ENCODE results near the gene SPAG5.

Gene SPAG5, protein sequence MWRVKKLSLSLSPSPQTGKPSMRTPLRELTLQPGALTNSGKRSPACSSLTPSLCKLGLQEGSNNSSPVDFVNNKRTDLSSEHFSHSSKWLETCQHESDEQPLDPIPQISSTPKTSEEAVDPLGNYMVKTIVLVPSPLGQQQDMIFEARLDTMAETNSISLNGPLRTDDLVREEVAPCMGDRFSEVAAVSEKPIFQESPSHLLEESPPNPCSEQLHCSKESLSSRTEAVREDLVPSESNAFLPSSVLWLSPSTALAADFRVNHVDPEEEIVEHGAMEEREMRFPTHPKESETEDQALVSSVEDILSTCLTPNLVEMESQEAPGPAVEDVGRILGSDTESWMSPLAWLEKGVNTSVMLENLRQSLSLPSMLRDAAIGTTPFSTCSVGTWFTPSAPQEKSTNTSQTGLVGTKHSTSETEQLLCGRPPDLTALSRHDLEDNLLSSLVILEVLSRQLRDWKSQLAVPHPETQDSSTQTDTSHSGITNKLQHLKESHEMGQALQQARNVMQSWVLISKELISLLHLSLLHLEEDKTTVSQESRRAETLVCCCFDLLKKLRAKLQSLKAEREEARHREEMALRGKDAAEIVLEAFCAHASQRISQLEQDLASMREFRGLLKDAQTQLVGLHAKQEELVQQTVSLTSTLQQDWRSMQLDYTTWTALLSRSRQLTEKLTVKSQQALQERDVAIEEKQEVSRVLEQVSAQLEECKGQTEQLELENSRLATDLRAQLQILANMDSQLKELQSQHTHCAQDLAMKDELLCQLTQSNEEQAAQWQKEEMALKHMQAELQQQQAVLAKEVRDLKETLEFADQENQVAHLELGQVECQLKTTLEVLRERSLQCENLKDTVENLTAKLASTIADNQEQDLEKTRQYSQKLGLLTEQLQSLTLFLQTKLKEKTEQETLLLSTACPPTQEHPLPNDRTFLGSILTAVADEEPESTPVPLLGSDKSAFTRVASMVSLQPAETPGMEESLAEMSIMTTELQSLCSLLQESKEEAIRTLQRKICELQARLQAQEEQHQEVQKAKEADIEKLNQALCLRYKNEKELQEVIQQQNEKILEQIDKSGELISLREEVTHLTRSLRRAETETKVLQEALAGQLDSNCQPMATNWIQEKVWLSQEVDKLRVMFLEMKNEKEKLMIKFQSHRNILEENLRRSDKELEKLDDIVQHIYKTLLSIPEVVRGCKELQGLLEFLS

DNA sequence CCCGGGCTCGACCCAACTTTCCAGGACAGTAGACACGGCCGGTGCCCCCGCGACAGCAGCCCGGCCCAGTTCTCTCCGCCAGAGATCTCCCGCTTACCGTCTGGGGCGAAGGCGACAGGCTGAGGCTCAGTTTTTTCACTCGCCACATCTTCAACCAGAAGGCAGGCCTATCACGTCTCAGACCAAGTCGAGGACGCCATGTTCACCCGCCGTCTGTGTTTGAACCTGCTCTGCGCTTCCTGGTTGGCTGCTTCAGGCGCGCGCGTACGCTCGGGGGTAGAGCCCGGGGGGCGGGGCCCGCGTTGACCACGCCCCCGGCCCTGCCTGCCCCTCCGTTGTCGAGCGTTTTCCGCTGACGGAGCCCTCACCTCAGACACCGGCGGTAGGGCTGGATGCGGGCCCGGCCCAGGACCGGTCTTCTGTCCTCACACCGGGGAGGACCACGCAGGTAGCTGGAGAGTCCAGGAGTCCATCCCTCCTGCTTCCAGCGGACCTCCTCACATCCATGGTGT, at the start of gene SPAG5:
Gene SPAG5, minus strand, starts transcription at position 227 of the 512 bp plus-strand sequence. Its CDS starts 79 bp downstream, at position 148.
- peak; percentile 60 for DNase-seq (ENCODE audit: low read depth)
- TF ChIP-seq, protein P1, sequence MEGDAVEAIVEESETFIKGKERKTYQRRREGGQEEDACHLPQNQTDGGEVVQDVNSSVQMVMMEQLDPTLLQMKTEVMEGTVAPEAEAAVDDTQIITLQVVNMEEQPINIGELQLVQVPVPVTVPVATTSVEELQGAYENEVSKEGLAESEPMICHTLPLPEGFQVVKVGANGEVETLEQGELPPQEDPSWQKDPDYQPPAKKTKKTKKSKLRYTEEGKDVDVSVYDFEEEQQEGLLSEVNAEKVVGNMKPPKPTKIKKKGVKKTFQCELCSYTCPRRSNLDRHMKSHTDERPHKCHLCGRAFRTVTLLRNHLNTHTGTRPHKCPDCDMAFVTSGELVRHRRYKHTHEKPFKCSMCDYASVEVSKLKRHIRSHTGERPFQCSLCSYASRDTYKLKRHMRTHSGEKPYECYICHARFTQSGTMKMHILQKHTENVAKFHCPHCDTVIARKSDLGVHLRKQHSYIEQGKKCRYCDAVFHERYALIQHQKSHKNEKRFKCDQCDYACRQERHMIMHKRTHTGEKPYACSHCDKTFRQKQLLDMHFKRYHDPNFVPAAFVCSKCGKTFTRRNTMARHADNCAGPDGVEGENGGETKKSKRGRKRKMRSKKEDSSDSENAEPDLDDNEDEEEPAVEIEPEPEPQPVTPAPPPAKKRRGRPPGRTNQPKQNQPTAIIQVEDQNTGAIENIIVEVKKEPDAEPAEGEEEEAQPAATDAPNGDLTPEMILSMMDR (IDR thresholded peaks at IDR 0.05; ENCODE audit: control insufficient read depth, insufficient read depth, low read depth, low read length, missing control alignments): no peak
- H3K4me3 ChIP-seq (ENCODE audit: control insufficient read depth, low read depth, low read length): peak within 1 kb of the TSS; percentile 90

DNA sequence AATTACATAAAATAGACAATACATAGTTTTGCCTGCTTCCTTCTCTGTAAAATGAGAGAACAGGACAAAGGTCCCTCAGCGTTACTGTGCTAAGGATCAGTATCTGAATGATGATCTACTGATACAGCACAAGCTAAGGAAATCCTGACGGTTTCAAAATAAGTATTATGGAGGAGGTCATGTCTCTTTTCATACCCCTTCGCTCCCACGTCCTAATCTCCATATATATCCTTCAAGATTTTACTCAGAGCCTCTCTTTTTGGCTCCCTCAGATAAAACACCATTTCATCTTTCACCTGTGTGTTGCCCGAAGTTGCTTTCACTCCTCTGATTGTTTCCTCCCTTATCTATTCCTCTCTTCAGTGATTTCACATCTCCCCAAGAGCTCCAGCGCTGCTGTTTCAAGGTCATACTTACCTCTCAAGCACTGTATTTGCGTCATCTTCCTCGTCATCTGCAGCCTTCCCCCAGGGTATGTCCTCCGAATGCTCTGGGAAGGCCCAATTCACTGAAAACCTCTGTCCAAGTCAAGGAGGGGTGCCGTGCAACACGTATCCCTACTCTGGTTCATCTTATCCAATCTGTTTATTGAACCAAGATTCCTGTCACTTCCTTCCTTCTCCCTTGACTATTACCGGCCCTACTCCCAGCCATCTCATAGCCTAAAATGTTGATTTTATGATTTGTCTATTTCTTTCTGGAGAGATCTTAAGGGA, 47.4 kb upstream of the SPAG5 start:
- TF ChIP-seq, protein P1 (IDR thresholded peaks at IDR 0.05; ENCODE audit: control insufficient read depth, insufficient read depth, low read depth, low read length, missing control alignments): no peak
- no peak overlapping the region for H3K4me3 ChIP-seq (ENCODE audit: control insufficient read depth, low read depth, low read length)
- no peak for DNase-seq (ENCODE audit: low read depth)

DNA sequence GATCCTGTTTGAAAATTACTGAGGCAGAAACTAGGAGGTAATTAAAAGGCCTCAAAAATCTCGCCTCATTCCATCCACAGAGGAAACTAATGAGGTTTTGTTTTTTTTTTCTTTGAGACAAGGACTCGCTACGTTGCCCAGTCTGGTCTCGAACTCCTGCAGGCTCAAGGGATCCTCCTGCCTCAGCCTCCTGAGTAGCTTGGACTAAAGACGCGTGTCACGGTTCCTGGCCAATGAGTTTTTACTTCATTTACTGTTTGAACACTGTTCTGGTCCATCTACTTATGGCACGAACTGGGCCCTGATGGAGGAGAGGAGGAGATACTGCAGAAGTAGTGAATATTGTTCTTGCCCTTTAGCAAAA, 46.7 kb upstream of the SPAG5 start:
- peak overlapping the region; percentile 52 for H3K4me3 ChIP-seq (ENCODE audit: control insufficient read depth, low read depth, low read length)
- TF ChIP-seq, protein P1 (IDR thresholded peaks at IDR 0.05; ENCODE audit: control insufficient read depth, insufficient read depth, low read depth, low read length, missing control alignments): no peak
- no peak for DNase-seq (ENCODE audit: low read depth)

DNA sequence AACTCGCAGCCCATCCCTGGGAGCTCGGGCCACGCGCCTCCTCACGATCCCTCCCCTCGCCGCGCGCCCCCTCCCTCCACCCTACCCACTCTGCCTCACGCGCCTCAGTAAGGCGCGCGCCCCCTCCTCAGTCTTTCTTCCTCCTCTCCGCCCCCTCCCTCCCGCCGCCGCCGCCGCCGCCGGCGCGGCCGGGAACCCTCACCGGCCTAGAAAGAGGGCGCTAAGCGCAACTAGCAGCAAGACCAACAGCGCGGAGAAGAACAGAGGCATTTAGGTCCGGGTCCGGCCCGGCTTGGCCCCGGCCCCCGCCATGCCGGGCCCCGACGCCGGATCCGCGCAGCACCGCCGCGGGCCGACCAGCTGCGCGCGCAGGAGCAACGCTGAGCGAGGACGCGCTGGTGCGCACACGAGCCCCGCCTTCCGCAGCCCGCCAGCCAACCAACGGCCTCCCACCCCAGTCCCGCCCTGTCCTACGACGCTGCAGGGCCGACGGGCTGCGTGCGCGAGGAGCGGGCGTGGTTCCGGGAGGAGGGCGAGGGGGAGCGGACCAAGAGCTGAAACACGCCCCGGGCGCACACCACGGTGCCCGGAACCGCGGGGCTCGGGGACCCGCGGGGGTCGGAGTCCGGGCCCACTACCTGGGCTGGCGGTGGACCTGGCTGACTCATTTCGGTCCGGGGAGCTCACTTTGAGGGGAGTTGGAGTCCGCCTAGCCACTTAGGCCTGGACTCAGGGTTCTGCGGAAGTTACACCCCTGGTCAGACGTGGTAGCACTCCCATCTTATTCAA, 46.2 kb upstream of the SPAG5 start, which contains the start of gene BLTP2:
Gene BLTP2, minus strand, starts transcription at position 372 of the 789 bp plus-strand sequence. Its CDS starts 102 bp downstream, at position 270.
- H3K4me3 ChIP-seq (ENCODE audit: control insufficient read depth, low read depth, low read length): peak within 1 kb of the TSS; percentile 90
- peak; percentile 62 for DNase-seq (ENCODE audit: low read depth)
- TF ChIP-seq, protein P1 (IDR thresholded peaks at IDR 0.05; ENCODE audit: control insufficient read depth, insufficient read depth, low read depth, low read length, missing control alignments): no peak

DNA sequence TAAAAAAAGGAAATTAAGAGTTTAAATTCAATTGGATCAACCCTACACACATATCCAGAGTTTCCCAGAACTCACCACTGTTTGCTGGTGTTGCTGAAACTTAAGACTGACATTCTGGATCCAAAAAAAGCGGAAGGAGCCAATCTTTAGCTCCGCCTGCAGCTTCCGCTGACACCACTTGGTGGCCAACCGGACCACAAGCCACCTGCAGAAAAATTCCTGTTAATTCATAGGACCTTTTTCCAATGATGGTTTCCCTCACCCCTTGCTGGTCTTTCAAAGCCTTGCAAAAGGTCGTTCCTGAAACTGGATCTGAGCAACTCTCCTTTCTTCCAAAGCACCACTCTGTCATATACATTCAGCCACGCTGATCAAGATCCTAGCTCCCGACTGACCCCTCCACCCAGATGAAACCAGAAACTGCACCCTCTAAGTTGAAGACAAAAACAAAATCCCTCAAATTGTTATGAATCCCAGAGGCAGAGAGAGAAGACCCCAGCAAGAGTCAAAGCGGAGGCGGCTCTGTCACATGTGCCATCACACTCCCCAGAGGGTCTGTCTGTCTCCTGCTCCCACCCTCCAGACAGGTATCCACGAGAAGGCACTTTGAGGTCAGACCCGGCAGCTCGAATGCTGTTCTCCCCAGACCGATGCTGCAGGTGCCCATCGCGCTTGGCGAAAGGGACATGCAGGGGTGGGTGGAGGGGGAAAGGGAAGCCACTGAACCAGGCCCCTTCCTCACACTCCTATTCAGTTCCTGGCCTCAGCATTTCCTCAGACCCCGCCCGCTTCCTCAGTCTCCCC, 45.4 kb upstream of the SPAG5 start:
- TF ChIP-seq, protein P1 (IDR thresholded peaks at IDR 0.05; ENCODE audit: control insufficient read depth, insufficient read depth, low read depth, low read length, missing control alignments): peak; percentile 49
- no peak for DNase-seq (ENCODE audit: low read depth)
- H3K4me3 ChIP-seq (ENCODE audit: control insufficient read depth, low read depth, low read length): peak overlapping the region; percentile 90

Measured in AG09309 (cell line).